ENCODE measurements around the gene ITGA3. TPM values are rescaled to one million over a fixed set of nuclear protein-coding genes. Genes with fewer than 3 reads are reported as not detected.
A peak's percentile ranks its signal among the peaks of the same experiment; 100 is the strongest.

Gene ITGA3
- total and polyA plus RNA-seq, 7 donors = 15.6 to 85.1 (median 38.4) TPM

- no peaks in the 10 kb centered on the region for H3K36me3 ChIP-seq
- no peak overlapping the region for H3K4me3 ChIP-seq
- TF ChIP-seq POLR2AphosphoS5 (IDR thresholded peaks at IDR 0.05) (no peak), EP300 (IDR thresholded peaks at IDR 0.05) (no peak), POLR2A (IDR thresholded peaks at IDR 0.05) (no peak)
- TF ChIP-seq, protein P1, sequence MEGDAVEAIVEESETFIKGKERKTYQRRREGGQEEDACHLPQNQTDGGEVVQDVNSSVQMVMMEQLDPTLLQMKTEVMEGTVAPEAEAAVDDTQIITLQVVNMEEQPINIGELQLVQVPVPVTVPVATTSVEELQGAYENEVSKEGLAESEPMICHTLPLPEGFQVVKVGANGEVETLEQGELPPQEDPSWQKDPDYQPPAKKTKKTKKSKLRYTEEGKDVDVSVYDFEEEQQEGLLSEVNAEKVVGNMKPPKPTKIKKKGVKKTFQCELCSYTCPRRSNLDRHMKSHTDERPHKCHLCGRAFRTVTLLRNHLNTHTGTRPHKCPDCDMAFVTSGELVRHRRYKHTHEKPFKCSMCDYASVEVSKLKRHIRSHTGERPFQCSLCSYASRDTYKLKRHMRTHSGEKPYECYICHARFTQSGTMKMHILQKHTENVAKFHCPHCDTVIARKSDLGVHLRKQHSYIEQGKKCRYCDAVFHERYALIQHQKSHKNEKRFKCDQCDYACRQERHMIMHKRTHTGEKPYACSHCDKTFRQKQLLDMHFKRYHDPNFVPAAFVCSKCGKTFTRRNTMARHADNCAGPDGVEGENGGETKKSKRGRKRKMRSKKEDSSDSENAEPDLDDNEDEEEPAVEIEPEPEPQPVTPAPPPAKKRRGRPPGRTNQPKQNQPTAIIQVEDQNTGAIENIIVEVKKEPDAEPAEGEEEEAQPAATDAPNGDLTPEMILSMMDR (IDR thresholded peaks at IDR 0.05) = no peak
- no peaks in the 10 kb centered on the region for H3K27me3 ChIP-seq
- intact Hi-C loops (cut with DNase I) = no loop called here
- H3K27ac ChIP-seq = peak overlapping the region in 1 of 4 donors; percentile 32
- no peaks in the 10 kb centered on the region for H3K9me3 ChIP-seq
- DNase-seq = no peak
- 91 to 93% methylated on average over 5 of the region's 5 CpGs for WGBS, 2 donors
- peaks cover 0 to 7% (median 7%) of the 10 kb centered on the region in 4 donors for H3K4me1 ChIP-seq
Observed at GRCh38 chr17:50044483-50044882, 11.4 kb upstream of the ITGA3 start.

DNA sequence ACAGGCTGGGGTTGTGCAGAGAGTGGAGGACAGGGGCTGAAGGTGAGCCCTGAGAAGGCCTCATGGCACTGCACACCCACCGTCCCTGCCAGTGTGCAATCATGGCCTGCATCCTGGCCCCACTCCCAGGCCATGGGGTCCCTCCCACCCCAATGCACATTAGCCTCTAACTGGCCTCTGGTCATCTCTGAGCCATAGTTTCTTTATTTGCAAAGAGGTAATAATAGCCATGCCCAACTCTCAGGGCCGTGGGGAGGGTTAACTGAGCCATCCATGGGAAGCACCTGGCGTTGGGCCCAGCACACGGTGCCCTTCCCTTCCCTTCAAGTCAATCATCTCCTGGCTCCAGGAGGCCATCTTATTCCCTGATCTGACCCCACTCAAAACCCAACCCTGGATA is 10.8 kb upstream of the ITGA3 start:
- H3K4me3 ChIP-seq = no peak overlapping the region
- DNase-seq = no peak
- H3K9me3 ChIP-seq = no peaks in the 10 kb centered on the region
- 33 to 72% methylated on average over 4 of the region's 4 CpGs for WGBS, 2 donors
- H3K36me3 ChIP-seq = no peaks in the 10 kb centered on the region
- H3K27me3 ChIP-seq = no peaks in the 10 kb centered on the region
- no peak overlapping the region for H3K27ac ChIP-seq
- H3K4me1 ChIP-seq = peaks cover 0 to 7% (median 7%) of the 10 kb centered on the region in 4 donors
- intact Hi-C loops (cut with DNase I) = no loop called here
- TF ChIP-seq, protein P1 (IDR thresholded peaks at IDR 0.05) = no peak

DNA sequence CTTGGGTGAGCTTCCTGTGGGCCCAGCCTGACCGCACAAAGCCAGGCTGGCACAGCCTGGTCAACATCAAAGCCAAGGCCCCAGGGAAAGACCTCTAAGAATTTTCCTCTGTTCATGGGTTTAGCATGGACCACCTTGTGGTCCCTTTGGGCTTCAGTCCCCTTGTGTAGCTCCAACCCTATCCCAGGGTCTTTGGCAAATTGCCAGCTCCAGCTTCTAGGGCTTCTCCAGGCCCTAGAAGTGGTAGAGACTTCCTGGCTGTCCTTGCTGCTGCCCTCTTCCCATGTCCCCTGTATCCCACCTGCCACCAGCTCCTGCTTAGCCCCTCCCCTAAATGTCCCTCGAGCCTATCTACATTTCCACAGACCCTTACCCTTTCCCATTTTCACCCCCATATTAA is 9.7 kb upstream of the ITGA3 start:
- Histone ChIP-seq H3K27me3 (no peaks in the 10 kb centered on the region), H3K4me1 (peaks cover 0 to 11% (median 7%) of the 10 kb centered on the region in 4 donors), H3K9me3 (no peaks in the 10 kb centered on the region), H3K27ac (no peak overlapping the region), H3K36me3 (no peaks in the 10 kb centered on the region), H3K4me3 (no peak overlapping the region)
- TF ChIP-seq EP300 (IDR thresholded peaks at IDR 0.05) (no peak), POLR2A (IDR thresholded peaks at IDR 0.05) (no peak), POLR2AphosphoS5 (IDR thresholded peaks at IDR 0.05) (no peak)
- TF ChIP-seq, protein P1 (IDR thresholded peaks at IDR 0.05) = no peak
- intact Hi-C loops (cut with DNase I) = no loop called here
- no peak for DNase-seq
- 82 to 86% methylated on average over 2 of the region's 2 CpGs for WGBS, 2 donors

DNA sequence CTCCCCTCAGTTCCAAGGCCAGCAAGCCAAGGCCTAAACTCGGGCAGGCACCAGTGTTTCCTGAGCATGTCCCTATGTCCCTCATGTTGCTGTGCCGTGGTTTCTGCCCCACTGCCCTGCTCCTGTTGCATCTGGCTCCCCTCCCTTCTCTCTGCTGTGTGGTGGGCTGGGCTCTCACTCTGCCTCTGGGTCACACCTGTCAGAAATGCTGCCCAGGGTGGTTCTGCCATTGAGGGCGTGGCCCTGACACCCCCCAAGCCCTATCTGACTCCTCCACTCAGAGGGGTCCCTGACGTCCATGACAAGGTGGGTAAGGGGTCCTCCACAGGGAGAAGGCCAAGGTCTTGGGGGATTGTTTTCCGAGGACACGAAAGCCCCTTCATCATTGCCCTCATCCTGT is 9.2 kb upstream of the ITGA3 start:
- TF ChIP-seq, protein P1 (IDR thresholded peaks at IDR 0.05) = no peak
- TF ChIP-seq EP300 (IDR thresholded peaks at IDR 0.05) = no peak
- no peak for TF ChIP-seq POLR2AphosphoS5 (IDR thresholded peaks at IDR 0.05)
- no peak for TF ChIP-seq POLR2A (IDR thresholded peaks at IDR 0.05)
- DNase-seq = no peak
- Histone ChIP-seq H3K4me1 (peaks cover 0 to 13% (median 7%) of the 10 kb centered on the region in 4 donors), H3K27me3 (no peaks in the 10 kb centered on the region), H3K4me3 (no peak overlapping the region), H3K9me3 (no peaks in the 10 kb centered on the region), H3K36me3 (no peaks in the 10 kb centered on the region), H3K27ac (no peak overlapping the region)
- intact Hi-C loops (cut with DNase I) = no loop called here
- WGBS, 2 donors = 82 to 91% methylated on average over 6 of the region's 6 CpGs

DNA sequence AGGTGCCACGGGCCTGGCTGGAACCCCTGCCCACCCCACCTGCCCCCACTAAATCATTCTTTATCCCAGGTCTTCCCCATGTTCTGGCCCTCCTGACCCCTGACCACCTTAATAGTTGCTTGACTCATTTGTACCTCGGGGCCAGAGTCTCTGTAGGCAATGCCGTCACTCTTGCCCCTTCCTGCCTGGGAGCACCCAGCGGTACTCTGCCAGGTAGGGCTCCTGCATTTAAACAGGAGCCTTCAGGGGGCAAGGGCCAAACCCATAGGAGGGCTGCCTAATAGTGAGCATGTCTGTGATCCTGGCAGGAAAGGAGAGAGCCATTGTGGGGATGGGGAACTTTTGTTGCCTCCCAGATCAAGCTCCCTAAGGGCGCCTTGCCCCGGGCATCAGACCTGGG is 8.8 kb upstream of the ITGA3 start:
- Histone ChIP-seq H3K4me1 (peaks cover 0 to 13% (median 7%) of the 10 kb centered on the region in 4 donors), H3K36me3 (no peaks in the 10 kb centered on the region), H3K4me3 (no peak overlapping the region), H3K27me3 (no peaks in the 10 kb centered on the region), H3K9me3 (no peaks in the 10 kb centered on the region), H3K27ac (peak overlapping the region in 1 of 4 donors; percentile 2)
- WGBS, 2 donors = 91 to 93% methylated on average over 6 of the region's 6 CpGs
- TF ChIP-seq EP300 (IDR thresholded peaks at IDR 0.05) = no peak
- no peak for TF ChIP-seq POLR2AphosphoS5 (IDR thresholded peaks at IDR 0.05)
- TF ChIP-seq, protein P1 (IDR thresholded peaks at IDR 0.05) = no peak
- no peak for TF ChIP-seq POLR2A (IDR thresholded peaks at IDR 0.05)
- no peak for DNase-seq
- intact Hi-C loops (cut with DNase I) = no loop called here
